Iris pigment epithelial cell (primary cell): Measurements from ENCODE around the gene CCDC50.

ENCODE experiments used
- DNase-seq: peaks from one replicate; pipeline ENCODE4 v3.0.0-alpha.2; 2011; ENCODE audit warnings: low read depth

The CCDC50 gene

GRCh38 chr3:191320316-191320715 is 8.9 kb upstream of the CCDC50 start:
- no peak for DNase-seq

DNA sequence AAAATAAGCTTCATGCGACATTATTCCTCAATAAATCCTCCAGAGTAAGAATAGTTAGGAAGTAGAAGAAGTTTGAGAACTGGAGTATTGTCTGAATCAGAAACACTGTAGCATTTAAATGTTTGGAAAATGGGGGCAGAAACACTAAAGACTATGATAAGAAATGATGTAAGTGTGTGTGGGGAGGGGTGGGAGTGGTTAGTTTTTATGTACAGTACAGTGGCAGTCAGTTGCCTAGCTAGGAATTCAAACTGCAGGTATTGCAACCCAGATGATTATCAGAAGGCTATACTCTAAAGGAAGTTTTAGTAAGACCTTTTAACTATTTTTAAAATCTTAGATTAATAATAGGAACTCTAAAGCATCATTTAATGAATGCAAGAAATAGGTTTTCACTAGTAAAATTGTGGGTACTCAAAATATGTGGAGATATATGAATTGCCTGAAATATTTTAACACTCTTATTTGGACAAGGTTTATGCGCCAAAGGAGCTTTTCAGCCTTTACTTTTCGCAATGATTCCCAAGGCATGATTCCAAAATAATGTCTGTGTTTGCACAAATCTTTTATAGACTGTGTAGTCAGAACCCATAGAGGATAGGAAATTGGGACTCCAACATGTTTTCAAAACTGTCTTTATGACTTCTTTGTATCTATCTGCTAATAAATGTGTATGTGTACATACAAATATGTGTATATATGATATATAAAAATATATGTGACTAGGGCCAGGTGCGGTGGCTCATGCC is 8.0 kb upstream of the CCDC50 start:
- no peak for DNase-seq

DNA sequence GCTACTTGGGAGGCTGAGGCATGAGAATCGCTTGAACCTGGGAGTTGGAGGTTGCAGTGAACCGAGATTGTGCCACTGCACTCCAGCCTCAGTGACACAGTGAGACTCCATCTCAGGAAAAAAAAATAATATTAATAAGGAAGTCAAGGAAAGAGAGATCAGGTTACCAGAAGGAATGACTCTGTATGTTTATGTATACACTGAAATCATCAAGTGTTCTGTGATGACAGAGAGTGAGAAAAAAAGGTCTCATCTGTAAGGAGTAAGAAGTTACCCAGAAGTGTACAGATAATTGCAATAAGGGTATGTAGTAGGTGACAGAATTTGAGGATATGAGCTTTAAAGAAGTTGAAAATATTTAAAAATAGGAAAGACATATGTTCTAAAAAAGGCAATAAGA is 4.3 kb upstream of the CCDC50 start:
- DNase-seq = peak; percentile 72

DNA sequence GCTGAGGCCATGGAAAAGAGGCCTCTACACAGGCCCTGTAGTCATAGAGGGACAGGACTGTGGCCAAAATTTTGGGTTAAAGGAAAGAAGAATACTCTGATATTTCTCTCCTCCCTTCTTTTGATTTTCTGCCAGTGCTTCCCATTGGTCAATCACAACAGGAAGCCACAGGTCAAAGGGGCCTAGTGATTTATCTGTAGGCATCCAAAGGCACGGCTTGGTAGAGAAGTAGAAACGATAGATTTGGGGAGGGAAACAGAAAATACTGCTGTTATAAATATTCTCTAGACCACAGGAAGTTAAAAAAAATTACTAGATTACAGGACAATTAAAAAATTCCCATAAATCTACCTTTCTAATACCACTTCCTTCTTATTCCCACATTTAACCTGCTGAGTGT is 1.7 kb upstream of the CCDC50 start:
- DNase-seq = no peak

DNA sequence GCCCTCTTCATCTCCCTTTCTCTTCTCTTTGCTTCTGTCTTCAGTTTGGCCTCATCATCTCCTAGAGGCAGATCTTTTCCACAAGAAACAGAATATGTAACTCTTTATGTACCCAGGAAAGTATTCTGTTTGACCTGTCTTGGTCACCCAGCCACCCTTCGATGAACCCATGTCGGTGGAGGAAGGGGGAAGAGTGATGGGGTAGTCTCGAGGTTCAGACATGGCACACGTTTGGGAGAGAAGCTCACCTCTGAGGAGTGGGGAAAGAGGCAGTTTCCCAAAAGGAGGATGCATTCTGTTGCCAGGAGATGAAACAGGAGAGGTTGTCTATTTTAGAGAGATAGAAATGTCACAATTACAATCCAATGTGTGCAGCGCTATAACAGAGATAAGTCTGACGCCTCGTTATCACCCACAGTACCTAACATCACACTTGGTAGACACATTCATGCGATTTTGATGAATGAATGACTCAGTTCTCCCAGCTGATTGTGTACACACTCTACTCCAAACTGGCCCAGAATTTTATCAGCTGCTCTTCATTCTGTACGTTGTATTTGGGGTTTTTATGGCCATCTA is 722 bp upstream of the CCDC50 start:
- peak; percentile 74 for DNase-seq

- DNase-seq = peak; percentile 54
Measured at GRCh38 chr3:191329654-191330529, 698 bp downstream of the CCDC50 start, which contains the start of gene UTS2B. UTS2B (minus strand) TSS chr3:191330526; CDS start chr3:191282189, 48,337 bp downstream.

DNA sequence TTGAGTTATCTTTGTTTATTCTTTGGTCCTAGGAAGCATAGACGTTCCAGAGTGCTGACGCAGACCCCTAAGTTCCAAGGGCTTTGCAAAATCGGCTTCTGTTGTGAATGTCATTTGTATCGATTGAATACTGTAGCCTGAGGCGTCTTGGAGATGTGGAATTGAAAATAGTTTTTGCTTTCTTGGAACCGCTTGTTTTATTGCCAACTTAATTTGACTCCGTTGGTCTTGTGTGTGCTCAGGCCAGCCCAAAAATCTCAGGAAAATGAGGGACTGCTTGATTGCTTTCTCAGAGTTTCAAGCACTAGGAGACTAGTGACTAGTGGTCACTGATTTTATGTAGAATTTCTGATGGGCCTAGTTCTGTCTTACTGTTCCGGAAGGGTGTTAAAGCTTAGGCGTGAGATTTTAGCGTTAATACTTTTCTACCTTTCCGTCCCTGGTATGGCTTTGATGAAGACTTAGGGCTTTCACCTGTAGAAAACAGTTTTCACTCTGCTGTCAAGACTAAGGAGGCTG is 1.4 kb downstream of the CCDC50 start:
- DNase-seq = peak; percentile 94

DNA sequence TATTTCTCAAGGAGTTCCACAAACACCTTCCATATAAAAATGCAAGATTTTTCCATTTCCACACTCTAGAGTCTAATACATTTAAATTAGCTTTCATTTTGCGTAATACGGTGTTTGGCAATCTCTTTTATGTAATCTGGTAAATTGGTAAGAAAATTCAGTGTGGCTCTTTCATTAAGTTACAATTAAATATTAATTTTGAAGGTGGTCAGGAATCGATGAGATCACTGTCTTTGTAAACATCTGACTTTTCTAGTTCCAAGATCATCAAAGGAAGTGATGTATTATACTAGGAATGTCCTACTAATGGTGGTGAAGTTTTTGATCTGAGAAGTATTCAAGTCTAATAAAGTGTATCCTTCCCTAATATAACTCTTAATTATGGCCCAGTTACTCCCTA is 2.2 kb downstream of the CCDC50 start:
- peak; percentile 76 for DNase-seq

DNA sequence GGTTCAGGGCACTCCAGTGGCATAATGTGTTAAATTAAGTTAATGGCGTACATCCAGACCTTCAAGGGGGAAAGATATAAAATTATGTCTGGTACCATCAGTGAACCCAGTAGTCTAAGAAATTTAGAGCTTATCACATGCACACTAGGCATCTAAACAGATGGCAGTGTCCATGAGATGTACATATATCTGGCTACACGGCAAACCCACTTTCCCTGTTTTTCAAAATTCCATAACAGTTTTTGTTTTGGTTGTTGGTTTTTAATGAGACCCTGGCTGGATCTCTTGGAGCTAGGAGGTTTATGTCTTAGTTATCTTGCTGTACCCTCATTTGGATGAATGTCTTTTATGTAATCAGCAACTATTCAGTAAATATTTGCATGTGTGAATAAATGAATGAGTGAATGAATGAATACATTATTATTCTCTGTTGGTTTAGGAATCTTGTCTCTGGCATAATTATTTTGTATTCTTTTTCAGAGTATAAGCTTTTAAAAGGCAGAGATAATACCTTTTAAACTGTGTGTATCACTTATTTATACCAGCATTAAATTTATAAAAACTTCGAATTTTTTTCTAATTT is 4.2 kb downstream of the CCDC50 start:
- no peak for DNase-seq

- DNase-seq = no peak
Measured at GRCh38 chr3:191334346-191334893, 5.2 kb downstream of the CCDC50 start.

GRCh38 chr3:191336833-191337232 is 7.6 kb downstream of the CCDC50 start:
- no peak for DNase-seq

DNA sequence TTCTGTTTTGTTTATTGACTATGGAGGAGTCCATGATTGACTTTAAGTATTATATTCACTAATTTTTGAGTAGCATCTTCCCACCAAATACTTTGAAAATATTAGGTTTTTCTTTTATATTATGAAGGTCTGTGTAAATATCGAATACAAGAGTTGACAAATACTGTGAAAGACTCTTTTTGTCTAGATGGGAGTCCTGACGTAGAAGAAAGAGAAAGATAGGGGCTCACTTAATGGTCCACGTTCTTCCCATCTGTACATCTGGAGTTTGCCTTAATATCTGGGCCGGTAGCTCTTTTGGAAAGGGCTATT is 8.9 kb downstream of the CCDC50 start:
- no peak for DNase-seq

DNA sequence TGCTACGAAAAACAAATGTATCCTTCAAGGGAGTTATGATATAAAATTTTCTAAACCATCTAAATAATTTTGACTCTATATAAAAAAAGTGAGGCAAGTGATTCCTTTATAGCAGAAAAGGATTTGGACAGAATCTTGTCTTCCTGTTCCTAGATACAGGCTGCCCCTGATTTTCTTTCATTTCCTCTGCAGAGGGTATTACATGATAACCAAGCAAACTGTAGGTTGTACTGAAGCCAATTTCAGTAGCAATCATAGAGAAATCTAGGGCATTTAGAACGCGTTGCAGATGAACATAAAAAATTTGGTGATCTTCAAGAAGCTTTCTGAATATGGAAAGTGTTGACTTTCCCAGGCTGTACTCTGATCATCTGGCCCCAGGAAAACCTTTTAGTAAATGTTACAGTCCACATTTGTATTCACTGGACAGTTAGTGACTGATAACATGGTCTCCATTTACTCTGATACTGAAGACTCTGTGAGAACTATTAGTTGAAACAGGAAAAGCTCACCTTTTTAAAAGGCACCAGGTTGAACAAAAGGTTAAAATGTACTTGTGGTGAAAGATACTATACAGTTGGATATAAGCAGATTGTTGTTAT is 10.2 kb downstream of the CCDC50 start:
- peak; percentile 43 for DNase-seq

GRCh38 chr3:191340351-191340750 is 11.2 kb downstream of the CCDC50 start:
- no peak for DNase-seq

- no peak for DNase-seq
Measured at GRCh38 chr3:191340966-191341365, 11.8 kb downstream of the CCDC50 start.

- no peak for DNase-seq
Measured at GRCh38 chr3:191342006-191342405, 12.8 kb downstream of the CCDC50 start.

DNA sequence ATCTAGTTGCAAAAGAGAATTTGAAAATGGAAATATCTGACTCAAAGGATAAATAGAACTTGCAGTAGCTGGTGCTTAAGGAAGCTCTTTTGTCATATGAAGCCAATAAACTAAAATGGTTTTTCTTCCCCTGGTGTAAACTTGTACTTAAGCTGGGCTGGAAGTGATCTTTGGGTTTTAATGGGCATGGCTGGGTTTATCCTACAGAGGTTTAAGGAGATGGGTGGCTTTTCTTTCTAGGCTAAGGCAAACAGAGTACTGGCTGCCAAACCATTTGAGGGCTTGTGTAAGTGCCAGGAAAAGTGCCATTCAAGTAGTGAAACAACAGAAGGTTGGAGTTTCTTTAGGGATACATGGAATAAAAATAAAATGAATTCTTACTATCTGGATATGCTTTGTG is 13.2 kb downstream of the CCDC50 start:
- DNase-seq = no peak

GRCh38 chr3:191343115-191343514 is 13.9 kb downstream of the CCDC50 start:
- peak; percentile 30 for DNase-seq

DNA sequence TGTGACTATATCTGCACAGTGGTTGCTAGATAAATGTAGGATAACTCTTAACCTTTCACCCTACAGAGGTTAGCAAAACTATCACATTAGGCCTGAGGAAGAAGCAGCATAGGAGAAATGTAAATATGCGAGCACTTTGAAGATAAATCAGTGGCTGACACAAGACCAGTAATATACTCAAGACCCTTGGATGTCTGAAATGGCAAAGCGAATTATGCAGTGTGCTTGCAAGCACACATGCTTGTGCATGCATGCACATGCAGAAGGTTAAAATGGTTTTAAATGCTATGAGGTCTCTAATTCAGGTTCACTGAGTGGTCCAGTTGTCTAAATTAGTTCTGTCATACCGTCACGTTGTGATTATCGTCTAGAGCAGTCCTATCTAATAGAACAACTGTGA is 14.7 kb downstream of the CCDC50 start:
- no peak for DNase-seq

- DNase-seq = peak; percentile 52
Measured at GRCh38 chr3:191345334-191345733, 16.1 kb downstream of the CCDC50 start.

- no peak for DNase-seq
Measured at GRCh38 chr3:191347228-191347627, 18.0 kb downstream of the CCDC50 start.

DNA sequence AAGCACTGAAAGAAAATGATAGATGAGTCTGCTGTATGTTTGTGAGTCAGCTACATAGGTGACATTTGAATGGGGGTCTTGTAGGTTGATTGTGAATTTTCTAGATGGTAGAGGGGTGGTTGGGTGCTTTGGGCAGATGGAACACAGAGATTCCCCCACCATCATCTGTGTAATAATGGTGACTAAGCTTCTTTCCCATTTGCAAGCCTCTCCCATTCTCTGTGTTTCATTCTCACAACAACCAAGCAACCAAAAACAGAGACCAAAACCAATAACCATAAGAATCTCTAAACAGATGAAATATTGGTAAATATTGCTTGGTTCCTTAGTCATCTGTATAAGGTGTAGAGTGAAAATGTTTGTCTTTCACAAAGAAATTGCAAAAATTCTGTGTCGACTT is 18.9 kb downstream of the CCDC50 start:
- no peak for DNase-seq
